Thyroid gland (tissue), 4 donors: Measurements from ENCODE around the gene RAB44. TPM values are rescaled to one million over a fixed set of nuclear protein-coding genes. Genes with fewer than 3 reads are reported as not detected.

Experiments
- DNase-seq, 2 donors: peaks; one replicate each; pipeline ENCODE4 v3.0.0-alpha.2; 2019
- H3K27ac ChIP-seq, 3 donors: fragments of 200-600 bp; sonication (generic); 1 replicate in 2 of 3; 2 replicates in 1 of 3; pipeline ENCODE4 v1.5.1; 2016 to 2019; ENCODE audit warnings: mild to moderate bottlenecking in 1 of 3, moderate library complexity in 1 of 3
- H3K27me3 ChIP-seq: fragments of 200-600 bp; sonication (generic); one replicate; pipeline ENCODE4 v1.5.1; 2019
- H3K36me3 ChIP-seq, 2 donors: fragments of 200-600 bp; sonication (generic); one replicate each; pipeline ENCODE4 v1.5.1; 2016 to 2019
- H3K4me1 ChIP-seq, 2 donors: fragments of 200-600 bp; sonication (generic); one replicate each; pipeline ENCODE4 v1.5.1; 2017 to 2019
- H3K4me3 ChIP-seq, 3 donors: fragments of 200-600 bp; sonication (generic); replicated peaks in 1 of 3; 1 replicate in 2 of 3; 2 replicates in 1 of 3; pipeline ENCODE4 v1.5.1; 2016; ENCODE audit warnings: mild to moderate bottlenecking in 1 of 3
- H3K9me3 ChIP-seq: fragments of 200-600 bp; sonication (generic); one replicate; pipeline ENCODE4 v1.5.1; 2017
- CTCF ChIP-seq, 6 experiments: fragments of 200-600 bp in 3 of 6; fragments of 450-650 bp in 3 of 6; sonication (generic) in 3 of 6; IDR thresholded peaks; one replicate each; pipeline ENCODE4 v1.5.1; 2016 to 2019; ENCODE audit warnings: antibody characterized with exemption in 6 of 6, mild to moderate bottlenecking in 2 of 6, inconsistent platforms in 1 of 6, moderate library complexity in 1 of 6
- POLR2A ChIP-seq, 2 donors: fragments of 450-650 bp; IDR thresholded peaks; one replicate each; pipeline ENCODE4 v1.6.1; 2017; ENCODE audit warnings: antibody characterized with exemption in 2 of 2, mild to moderate bottlenecking in 2 of 2, moderate library complexity in 1 of 2
- WGBS, 2 donors: methylation state at CpG; one replicate each; pipeline ENCODE4 v1.1.5; 2017; 5-methylcytosine and 5-hydroxymethylcytosine counted together
- intact Hi-C: fragments of 100-400 bp; cut with DNase I; formaldehyde crosslinking; loops from one replicate; pipeline ENCODE4 v1.15.1; 2023
- total RNA-seq, 4 donors: library from RNA; depleted of rRNA; stranded (reverse); fragments of >200 nt; gene quantifications; one replicate each; pipeline ENCODE4 v1.2.3, GENCODE V29; 2016

Gene RAB44
- total RNA-seq, 4 donors from 2014 or later: 0.11 TPM; not detected in 3

GRCh38 chr6:36706339-36706738 lies 8.7 kb downstream of the RAB44 start:
- Histone ChIP-seq H3K27me3 (no peaks in the 10 kb centered on the region), H3K27ac (no peak overlapping the region), H3K36me3 (no peaks in the 10 kb centered on the region), H3K9me3 (no peaks in the 10 kb centered on the region), H3K4me1 (peaks cover 0 to 6% of the 10 kb centered on the region in 2 donors), H3K4me3 (no peak overlapping the region)
- DNase-seq: no peak
- 74 to 86% methylated on average over 1 of the region's 1 CpG for WGBS, 2 donors
- TF ChIP-seq POLR2A (IDR thresholded peaks at IDR 0.05): no peak
- TF ChIP-seq CTCF (IDR thresholded peaks at IDR 0.05): no peak
- intact Hi-C loops: no loop called here

- no peak overlapping the region for H3K4me3 ChIP-seq
- H3K4me1 ChIP-seq: no peaks in the 10 kb centered on the region
- H3K27me3 ChIP-seq: no peaks in the 10 kb centered on the region
- no peaks in the 10 kb centered on the region for H3K9me3 ChIP-seq
- H3K36me3 ChIP-seq: no peaks in the 10 kb centered on the region
- WGBS, 2 donors: 83 to 85% methylated on average over 4 of the region's 4 CpGs
- intact Hi-C loops: no loop called here
- no peak overlapping the region for H3K27ac ChIP-seq
- DNase-seq: no peak
- TF ChIP-seq POLR2A (IDR thresholded peaks at IDR 0.05) (no peak), CTCF (IDR thresholded peaks at IDR 0.05) (no peak)
Measured at GRCh38 chr6:36712816-36713215, 15.2 kb downstream of the RAB44 start.

- Histone ChIP-seq H3K4me1 (no peaks in the 10 kb centered on the region), H3K36me3 (no peaks in the 10 kb centered on the region), H3K27me3 (no peaks in the 10 kb centered on the region), H3K27ac (no peak overlapping the region), H3K9me3 (no peaks in the 10 kb centered on the region), H3K4me3 (no peak overlapping the region)
- WGBS, 2 donors: 82 to 93% methylated on average over 7 of the region's 8 CpGs
- TF ChIP-seq CTCF (IDR thresholded peaks at IDR 0.05) (no peak), POLR2A (IDR thresholded peaks at IDR 0.05) (no peak)
- no peak for DNase-seq
- intact Hi-C loops: no loop called here
Measured at GRCh38 chr6:36713846-36714245, 16.2 kb downstream of the RAB44 start.

- 87 to 90% methylated on average over 9 to 10 of the region's 10 CpGs for WGBS, 2 donors
- intact Hi-C loops: no loop called here
- TF ChIP-seq CTCF (IDR thresholded peaks at IDR 0.05): no peak
- TF ChIP-seq POLR2A (IDR thresholded peaks at IDR 0.05): no peak
Measured at GRCh38 chr6:36714511-36714910, 16.9 kb downstream of the RAB44 start.

GRCh38 chr6:36715469-36715868 lies 17.8 kb downstream of the RAB44 start:
- Histone ChIP-seq H3K27me3 (no peaks in the 10 kb centered on the region), H3K36me3 (no peaks in the 10 kb centered on the region), H3K4me3 (no peak overlapping the region), H3K9me3 (no peaks in the 10 kb centered on the region), H3K27ac (no peak overlapping the region), H3K4me1 (no peaks in the 10 kb centered on the region)
- WGBS, 2 donors: 91% methylated on average over 7 of the region's 7 CpGs
- DNase-seq: no peak
- TF ChIP-seq CTCF (IDR thresholded peaks at IDR 0.05) (no peak), POLR2A (IDR thresholded peaks at IDR 0.05) (no peak)
- intact Hi-C loops: no loop called here

More at GRCh38 chr6:36714511-36714910, 16.9 kb downstream of the RAB44 start:
- H3K27ac ChIP-seq: no peak overlapping the region
- no peaks in the 10 kb centered on the region for H3K9me3 ChIP-seq
- DNase-seq: no peak
- no peaks in the 10 kb centered on the region for H3K27me3 ChIP-seq
- H3K36me3 ChIP-seq: no peaks in the 10 kb centered on the region
- H3K4me1 ChIP-seq: no peaks in the 10 kb centered on the region
- H3K4me3 ChIP-seq: no peak overlapping the region
